ENCODE results near the gene KIAA0753. TPM values are rescaled to one million over a fixed set of nuclear protein-coding genes. Genes with fewer than 3 reads are reported as not detected.
"Not testable (repeated sequence)": the region's sequence is repeated elsewhere in the genome, so short reads cannot be mapped to it uniquely, and the experiment has no call there.

The KIAA0753 gene
- total RNA-seq, 1 donor from 2014 or later, result 24.7 TPM

DNA sequence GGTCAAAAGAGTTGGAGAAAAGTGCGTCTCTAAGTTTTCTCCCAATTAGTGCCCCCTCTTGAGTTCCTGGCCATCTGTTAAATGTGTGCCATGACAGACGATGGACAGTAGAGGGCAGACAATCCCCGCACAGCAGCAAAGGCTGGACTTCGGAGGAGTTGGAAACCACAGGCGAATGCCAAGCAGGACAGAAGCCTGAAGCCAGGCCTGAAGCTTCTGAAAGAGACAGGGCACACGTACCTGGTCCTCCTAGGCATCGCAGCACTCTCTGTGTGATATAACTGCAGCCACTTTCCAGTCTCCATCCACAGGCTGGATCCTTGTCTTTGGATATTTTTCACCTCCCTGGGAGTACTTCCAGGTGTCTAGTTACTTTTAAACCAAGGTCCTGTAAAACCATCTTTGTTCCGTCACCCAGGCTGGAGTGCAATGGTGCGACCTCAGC lies 25.6 kb upstream of the KIAA0753 start:
- DNase-seq (no peak), ATAC-seq (ENCODE audit: low read depth) (peak; percentile 95)
- ChIA-PET POLR2A (no interaction called here), CTCF (interaction anchor here (0.6 to 2.4 kb wide), 5 partner anchors 81 to 402 kb away, joined by 3 to 19 read pairs (median 4); no protein-coding TSS in a partner anchor)
- Mint-ChIP-seq H3K27me3 (no peaks in the 10 kb centered on the region), H3K4me3 (no peak overlapping the region), H3K9me3 (no peaks in the 10 kb centered on the region), H3K36me3 (ENCODE audit: low read depth) (peaks cover 17% of the 10 kb centered on the region), H3K4me1 (peaks cover 34% of the 10 kb centered on the region), H3K27ac (no peak overlapping the region)
- TF ChIP-seq, protein P1, sequence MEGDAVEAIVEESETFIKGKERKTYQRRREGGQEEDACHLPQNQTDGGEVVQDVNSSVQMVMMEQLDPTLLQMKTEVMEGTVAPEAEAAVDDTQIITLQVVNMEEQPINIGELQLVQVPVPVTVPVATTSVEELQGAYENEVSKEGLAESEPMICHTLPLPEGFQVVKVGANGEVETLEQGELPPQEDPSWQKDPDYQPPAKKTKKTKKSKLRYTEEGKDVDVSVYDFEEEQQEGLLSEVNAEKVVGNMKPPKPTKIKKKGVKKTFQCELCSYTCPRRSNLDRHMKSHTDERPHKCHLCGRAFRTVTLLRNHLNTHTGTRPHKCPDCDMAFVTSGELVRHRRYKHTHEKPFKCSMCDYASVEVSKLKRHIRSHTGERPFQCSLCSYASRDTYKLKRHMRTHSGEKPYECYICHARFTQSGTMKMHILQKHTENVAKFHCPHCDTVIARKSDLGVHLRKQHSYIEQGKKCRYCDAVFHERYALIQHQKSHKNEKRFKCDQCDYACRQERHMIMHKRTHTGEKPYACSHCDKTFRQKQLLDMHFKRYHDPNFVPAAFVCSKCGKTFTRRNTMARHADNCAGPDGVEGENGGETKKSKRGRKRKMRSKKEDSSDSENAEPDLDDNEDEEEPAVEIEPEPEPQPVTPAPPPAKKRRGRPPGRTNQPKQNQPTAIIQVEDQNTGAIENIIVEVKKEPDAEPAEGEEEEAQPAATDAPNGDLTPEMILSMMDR (IDR thresholded peaks at IDR 0.05), result no peak
- intact Hi-C loops (cut with micrococcal nuclease), result loop anchor here (1.0 to 5.0 kb wide), 5 partner anchors 47 to 336 kb away; partner anchors contain the start of gene SLC13A5

DNA sequence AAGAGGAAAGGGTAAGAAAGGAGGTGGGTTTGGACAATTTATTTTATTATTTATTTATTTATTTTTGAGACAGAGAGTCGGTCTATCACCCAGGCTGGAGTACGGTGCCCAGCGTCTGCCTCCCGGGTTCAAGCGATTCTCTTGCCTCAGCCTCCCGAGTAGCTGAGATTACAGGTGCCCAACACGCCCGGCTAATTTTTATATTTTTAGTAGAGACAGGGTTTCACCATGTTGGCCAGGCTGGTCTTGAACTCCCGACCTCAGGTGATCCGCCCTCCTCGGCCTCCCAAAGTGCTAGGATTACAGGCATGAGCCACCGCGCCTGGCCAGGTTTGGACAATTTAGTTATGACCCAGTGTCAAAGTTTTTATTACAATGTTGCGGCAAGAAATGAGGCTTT lies 22.7 kb upstream of the KIAA0753 start:
- peaks cover 52% of the 10 kb centered on the region for H3K4me1 Mint-ChIP-seq
- intact Hi-C loops (cut with micrococcal nuclease); H3K27ac Mint-ChIP-seq; H3K27me3 Mint-ChIP-seq; H3K4me3 Mint-ChIP-seq; ATAC-seq (ENCODE audit: low read depth); H3K36me3 Mint-ChIP-seq (ENCODE audit: low read depth); CTCF ChIA-PET; H3K9me3 Mint-ChIP-seq; DNase-seq; POLR2A ChIA-PET: not testable (repeated sequence)

DNA sequence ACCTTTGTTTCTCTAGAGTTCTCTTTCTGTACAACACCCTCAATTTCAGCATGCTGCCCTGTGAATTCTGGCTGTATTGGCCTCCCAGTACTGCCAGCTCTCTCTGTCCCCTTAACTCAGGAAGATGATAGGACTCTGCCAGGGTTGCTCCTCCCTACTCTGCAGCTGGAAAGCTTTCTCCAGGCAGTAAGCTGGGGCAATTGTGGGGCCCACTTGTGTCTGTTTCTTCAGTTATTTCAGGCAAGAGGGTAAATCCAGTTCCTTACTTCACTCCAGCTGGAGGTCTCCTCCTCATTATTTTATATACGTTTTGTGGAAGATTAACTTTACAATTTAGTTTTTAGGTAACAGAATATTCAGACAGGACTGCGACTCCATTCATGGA lies 20.9 kb upstream of the KIAA0753 start:
- TF ChIP-seq, protein P1 (IDR thresholded peaks at IDR 0.05), result no peak
- Mint-ChIP-seq H3K27me3 (no peaks in the 10 kb centered on the region), H3K36me3 (ENCODE audit: low read depth) (peaks cover 5% of the 10 kb centered on the region), H3K9me3 (no peaks in the 10 kb centered on the region), H3K4me1 (peaks cover 54% of the 10 kb centered on the region), H3K27ac (peak overlapping the region; percentile 72), H3K4me3 (peak overlapping the region; percentile 79)
- ChIA-PET CTCF (interaction anchor here (1.5 kb wide), 1 partner anchor 9 kb away, joined by 3 read pairs; no protein-coding TSS in a partner anchor), POLR2A (interaction anchor here (0.6 to 1.4 kb wide), 5 partner anchors 10 to 1151 kb away, joined by 3 to 9 read pairs (median 7); partner anchors contain the start of genes C17orf100, MED31 and TXNDC17)
- intact Hi-C loops (cut with micrococcal nuclease), result no loop called here
- ATAC-seq (ENCODE audit: low read depth) (no peak), DNase-seq (no peak)

DNA sequence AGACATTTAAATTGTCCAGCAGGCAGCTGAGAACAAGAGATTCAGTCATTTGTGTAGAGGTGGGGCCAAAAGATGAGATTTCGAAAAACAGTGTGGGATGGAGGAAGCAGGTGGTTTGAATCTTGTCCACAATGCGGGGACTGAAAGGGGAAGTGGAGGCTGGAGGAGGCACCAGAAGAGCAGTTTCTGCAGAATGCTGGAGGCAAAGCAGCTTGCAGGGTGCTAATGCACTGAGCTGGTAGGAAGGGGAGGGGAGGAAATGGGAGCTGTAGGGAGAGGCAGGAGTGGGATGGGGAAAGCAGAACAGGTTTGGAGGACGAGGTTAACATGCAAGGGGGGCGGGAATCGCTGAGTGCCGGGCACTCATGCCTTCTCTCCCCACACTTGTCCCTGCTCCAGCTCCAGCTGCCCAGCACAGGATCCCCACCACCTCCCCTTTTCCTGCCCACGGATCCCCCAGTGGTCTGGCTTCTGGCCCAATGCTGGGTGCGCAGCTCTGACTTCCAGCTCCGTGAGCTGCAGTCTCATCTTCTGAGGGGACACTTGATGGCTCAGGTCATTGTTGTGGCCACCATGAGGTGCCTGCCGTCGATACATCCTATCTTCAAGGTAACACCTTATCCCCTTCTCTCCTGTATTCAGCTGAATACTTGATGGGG lies 20.4 kb upstream of the KIAA0753 start:
- ATAC-seq (ENCODE audit: low read depth) (peak; percentile 68), DNase-seq (no peak)
- no peaks in the 10 kb centered on the region for H3K9me3 Mint-ChIP-seq
- TF ChIP-seq, protein P1 (IDR thresholded peaks at IDR 0.05), result no peak
- intact Hi-C loops (cut with micrococcal nuclease), result no loop called here
- H3K4me1 Mint-ChIP-seq, result peaks cover 52% of the 10 kb centered on the region
- H3K4me3 Mint-ChIP-seq, result peak overlapping the region; percentile 79
- ChIA-PET POLR2A (interaction anchor here (0.6 to 1.4 kb wide), 6 partner anchors 10 to 1151 kb away, joined by 3 to 9 read pairs (median 5); partner anchors contain the start of genes C17orf100, MED31 and TXNDC17), CTCF (interaction anchor here (1.5 kb wide), 1 partner anchor 10 kb away, joined by 3 read pairs; no protein-coding TSS in a partner anchor)
- no peaks in the 10 kb centered on the region for H3K27me3 Mint-ChIP-seq
- H3K36me3 Mint-ChIP-seq (ENCODE audit: low read depth), result peaks cover 2% of the 10 kb centered on the region
- peak overlapping the region; percentile 72 for H3K27ac Mint-ChIP-seq

DNA sequence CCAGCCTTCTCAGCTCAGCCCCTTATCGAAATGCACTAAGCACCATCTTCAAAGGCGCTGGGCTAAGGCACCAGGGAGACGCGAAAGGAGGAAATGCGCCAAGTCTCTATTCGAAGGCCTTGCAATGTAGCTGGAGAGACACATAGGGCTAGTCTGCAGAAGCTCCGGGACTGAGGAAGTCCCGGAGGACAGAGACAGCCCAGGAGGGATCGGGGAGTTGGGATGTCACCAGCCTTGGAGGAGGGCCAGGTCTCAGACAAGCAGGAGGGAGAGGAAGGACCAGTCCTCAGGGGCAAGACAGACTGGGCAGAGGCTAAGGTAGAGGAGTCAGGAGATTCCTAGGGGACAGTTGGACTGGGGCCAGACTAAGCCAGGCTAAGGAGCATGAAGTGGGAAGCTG lies 19.6 kb upstream of the KIAA0753 start:
- intact Hi-C loops (cut with micrococcal nuclease), result no loop called here
- peak overlapping the region; percentile 72 for H3K27ac Mint-ChIP-seq
- no peak for DNase-seq
- H3K9me3 Mint-ChIP-seq, result no peaks in the 10 kb centered on the region
- H3K4me1 Mint-ChIP-seq, result peaks cover 57% of the 10 kb centered on the region
- peaks cover 2% of the 10 kb centered on the region for H3K36me3 Mint-ChIP-seq (ENCODE audit: low read depth)
- peak overlapping the region; percentile 79 for H3K4me3 Mint-ChIP-seq
- no peaks in the 10 kb centered on the region for H3K27me3 Mint-ChIP-seq
- TF ChIP-seq, protein P1 (IDR thresholded peaks at IDR 0.05), result no peak
- ChIA-PET CTCF (no interaction called here), POLR2A (interaction anchor here (1.4 kb wide), 1 partner anchor 19 kb away, joined by 8 read pairs; the partner anchor contains the start of gene TXNDC17)
- ATAC-seq (ENCODE audit: low read depth), result no peak

DNA sequence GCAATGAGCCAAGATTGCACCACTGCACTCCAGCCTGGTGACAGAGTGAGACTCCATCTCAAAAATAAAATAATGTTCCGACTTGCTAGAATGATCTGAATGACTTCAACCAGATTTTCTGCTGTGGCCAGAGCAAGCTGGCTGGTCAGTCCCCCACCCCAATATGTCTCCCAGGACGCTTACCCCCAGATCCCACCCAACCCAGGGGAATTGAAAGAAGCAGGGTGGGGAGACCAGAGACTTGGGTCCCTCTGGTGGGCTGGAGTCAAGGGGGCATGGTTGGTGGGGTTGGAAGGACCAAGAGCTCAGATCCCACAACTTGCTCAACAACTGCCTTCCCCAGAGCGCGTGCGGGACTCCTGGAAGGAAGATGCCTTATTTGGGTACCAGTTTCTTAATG lies 17.9 kb upstream of the KIAA0753 start:
- H3K4me3 Mint-ChIP-seq, result peak overlapping the region; percentile 20
- intact Hi-C loops (cut with micrococcal nuclease); ATAC-seq (ENCODE audit: low read depth); DNase-seq; H3K9me3 Mint-ChIP-seq; CTCF ChIA-PET; H3K27me3 Mint-ChIP-seq; POLR2A ChIA-PET; H3K36me3 Mint-ChIP-seq (ENCODE audit: low read depth): not testable (repeated sequence)
- peaks cover 69% of the 10 kb centered on the region for H3K4me1 Mint-ChIP-seq
- peak overlapping the region; percentile 53 for H3K27ac Mint-ChIP-seq

All from activated B cell treated with CpG ODN at 0.5 μM for 24 hours (primary cell).